ENCODE data around the gene KCNAB2.

DNA sequence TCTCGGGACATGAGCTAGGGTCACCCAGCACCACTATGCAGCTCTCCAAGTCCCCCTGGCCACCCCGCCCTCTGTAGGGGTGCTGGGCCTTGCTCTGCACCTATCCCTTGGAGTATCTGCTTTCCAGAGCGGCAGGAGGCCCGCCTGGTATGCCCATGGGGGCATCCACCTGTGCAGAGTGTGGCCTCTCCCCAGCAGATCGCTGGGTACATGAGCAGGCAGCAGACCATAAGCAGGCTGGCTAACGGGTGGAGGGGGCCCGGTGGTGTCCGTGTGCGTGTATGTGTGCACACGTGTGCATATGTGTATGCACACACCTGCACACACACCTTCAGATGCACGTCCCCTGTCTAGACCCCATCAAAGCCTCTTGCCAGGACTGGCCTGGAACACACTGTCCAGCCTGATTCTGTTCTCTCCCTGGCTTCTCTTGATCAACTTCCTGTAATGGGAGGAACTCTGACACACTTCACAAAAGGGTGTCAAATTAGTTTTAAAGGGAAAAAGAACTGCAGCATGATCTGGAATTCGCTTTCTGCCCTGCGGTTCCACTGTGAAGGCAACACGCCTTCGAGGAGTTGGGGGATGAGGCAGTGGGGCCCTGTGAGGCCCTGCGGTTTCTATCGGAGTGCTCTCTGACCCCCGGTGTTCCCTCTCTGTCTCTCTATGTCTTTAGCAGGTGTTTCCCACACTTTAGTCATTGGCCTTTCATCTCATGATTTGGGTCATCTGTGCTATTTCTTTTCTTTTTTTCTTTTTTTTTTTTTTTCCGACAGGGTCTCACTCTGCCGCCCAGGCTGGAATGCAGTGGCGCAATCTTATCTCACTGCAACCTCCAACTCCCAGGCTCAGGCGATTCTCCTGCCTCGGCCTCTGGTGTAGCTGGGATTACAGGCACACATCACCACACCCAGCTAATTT lies 36.3 kb upstream of the KCNAB2 start:
- no peak for TF ChIP-seq POLR2A (IDR thresholded peaks at IDR 0.05)
- no peak for TF ChIP-seq CTCF (IDR thresholded peaks at IDR 0.05)

Data from lower leg skin (tissue), 3 donors.